Brain microvascular endothelial cell (primary cell): ENCODE results near the gene CEP112.
"Not testable (repeated sequence)": the region's sequence is repeated elsewhere in the genome, so short reads cannot be mapped to it uniquely, and the experiment has no call there.

ENCODE experiments used
- DNase-seq: peaks from one replicate; pipeline ENCODE4 v3.0.0-alpha.2; 2020
- H3K27ac ChIP-seq: fragments of 250-450 bp; sonication (Bioruptor Pico); 2 replicates; pipeline ENCODE4 v1.5.1; 2020; ENCODE audit warnings: mild to moderate bottlenecking, moderate library complexity
- H3K27me3 ChIP-seq: fragments of 250-450 bp; sonication (Bioruptor Pico); replicated peaks from 2 replicates; pipeline ENCODE4 v1.5.1; 2020; ENCODE audit warnings: mild to moderate bottlenecking
- H3K36me3 ChIP-seq: fragments of 250-450 bp; sonication (Bioruptor Pico); replicated peaks from 2 replicates; pipeline ENCODE4 v1.5.1; 2020; ENCODE audit warnings: mild to moderate bottlenecking
- H3K4me3 ChIP-seq: 2 replicates; pipeline ENCODE4 v1.5.1; 2011; ENCODE audit warnings: low read depth, mild to moderate bottlenecking, control low read depth, low read length, moderate library complexity
- CTCF ChIP-seq: IDR thresholded peaks from 2 replicates; pipeline ENCODE4 v1.5.1; 2011; ENCODE audit warnings: low read depth, mild to moderate bottlenecking, moderate library complexity, low read length, control low read depth, inconsistent platforms; ENCODE audit errors: missing control alignments
- in situ Hi-C: cut with HindIII; loops from 2 replicates; pipeline ENCODE4 v1.10.0; 2017; ENCODE audit warnings: low sequenced_read_pairs, low pct_ligation_motif_present

The CEP112 gene

GRCh38 chr17:65853816-65854215 lies 338.1 kb downstream of the CEP112 start:
- Histone ChIP-seq H3K27me3 (no peaks in the 10 kb centered on the region), H3K27ac (no peak overlapping the region), H3K36me3 (no peaks in the 10 kb centered on the region), H3K4me3 (no peak overlapping the region)
- in situ Hi-C loops, result no loop called here
- no peak for DNase-seq
- TF ChIP-seq CTCF, result no peak

GRCh38 chr17:65852911-65853310 lies 339.0 kb downstream of the CEP112 start:
- H3K27ac ChIP-seq, result no peak overlapping the region
- no peak for TF ChIP-seq CTCF
- no peaks in the 10 kb centered on the region for H3K27me3 ChIP-seq
- no peak overlapping the region for H3K4me3 ChIP-seq
- DNase-seq, result no peak
- no peaks in the 10 kb centered on the region for H3K36me3 ChIP-seq
- in situ Hi-C loops, result no loop called here

- in situ Hi-C loops, result no loop called here
- Histone ChIP-seq H3K27me3 (no peaks in the 10 kb centered on the region), H3K36me3 (no peaks in the 10 kb centered on the region), H3K27ac (no peak overlapping the region), H3K4me3 (no peak overlapping the region)
- no peak for TF ChIP-seq CTCF
- DNase-seq, result no peak
These were observed 339.8 kb downstream of the CEP112 start for GRCh38 chr17:65851965-65852736.

GRCh38 chr17:65850486-65850885 lies 341.4 kb downstream of the CEP112 start:
- Histone ChIP-seq H3K4me3 (no peak overlapping the region), H3K36me3 (no peaks in the 10 kb centered on the region), H3K27me3 (no peaks in the 10 kb centered on the region), H3K27ac (no peak overlapping the region)
- DNase-seq, result peak; percentile 9
- in situ Hi-C loops, result no loop called here
- no peak for TF ChIP-seq CTCF

- no peak for DNase-seq
- in situ Hi-C loops, result no loop called here
- Histone ChIP-seq H3K4me3 (no peak overlapping the region), H3K36me3 (no peaks in the 10 kb centered on the region), H3K27ac (no peak overlapping the region), H3K27me3 (no peaks in the 10 kb centered on the region)
- TF ChIP-seq CTCF, result no peak
These were observed 343.2 kb downstream of the CEP112 start for GRCh38 chr17:65848751-65849150.

DNA sequence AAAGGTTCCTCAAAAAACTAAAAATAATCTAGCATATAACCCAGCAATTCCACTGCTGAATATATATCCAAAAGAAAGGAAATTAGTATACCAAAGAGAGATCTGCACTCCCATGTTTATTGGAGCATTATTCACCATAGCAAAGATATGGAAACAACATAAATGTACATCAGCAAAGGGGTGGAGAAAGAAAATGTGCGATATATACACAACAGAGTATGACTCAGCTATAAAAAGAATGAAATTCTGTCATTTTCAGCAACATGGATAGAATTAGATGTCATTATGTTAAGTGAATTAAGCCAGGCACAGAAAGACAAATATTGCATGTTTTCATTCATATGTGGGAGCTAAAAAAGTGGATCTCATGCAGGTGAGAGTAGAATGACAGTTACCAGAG lies 350.8 kb downstream of the CEP112 start:
- Histone ChIP-seq H3K36me3 (no peaks in the 10 kb centered on the region), H3K27ac (no peak overlapping the region), H3K4me3 (no peak overlapping the region), H3K27me3 (no peaks in the 10 kb centered on the region)
- no peak for DNase-seq
- in situ Hi-C loops, result no loop called here
- no peak for TF ChIP-seq CTCF

DNA sequence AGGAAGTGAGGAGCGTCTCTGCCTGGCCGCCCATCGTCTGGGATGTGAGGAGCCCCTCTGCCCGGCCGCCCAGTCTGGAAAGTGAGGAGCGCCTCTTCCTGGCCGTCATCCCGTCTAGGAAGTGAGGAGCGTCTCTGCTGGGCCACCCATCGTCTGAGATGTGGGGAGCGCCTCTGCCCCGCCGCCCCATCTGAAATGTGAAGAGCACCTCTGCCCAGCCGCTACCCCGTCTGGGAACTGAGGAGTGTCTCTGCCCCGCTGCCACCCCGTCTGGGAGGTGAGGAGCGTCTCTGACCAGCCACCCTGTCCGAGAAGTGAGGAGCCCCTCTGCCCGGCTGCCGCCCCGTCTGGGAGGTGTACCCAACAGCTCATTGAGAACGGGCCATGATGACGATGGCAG lies 354.7 kb downstream of the CEP112 start:
- DNase-seq, H3K27ac ChIP-seq, in situ Hi-C loops, H3K36me3 ChIP-seq, H3K27me3 ChIP-seq, H3K4me3 ChIP-seq: not testable (repeated sequence)
